ENCODE measurements around the gene FOSL2.

The FOSL2 gene

DNA sequence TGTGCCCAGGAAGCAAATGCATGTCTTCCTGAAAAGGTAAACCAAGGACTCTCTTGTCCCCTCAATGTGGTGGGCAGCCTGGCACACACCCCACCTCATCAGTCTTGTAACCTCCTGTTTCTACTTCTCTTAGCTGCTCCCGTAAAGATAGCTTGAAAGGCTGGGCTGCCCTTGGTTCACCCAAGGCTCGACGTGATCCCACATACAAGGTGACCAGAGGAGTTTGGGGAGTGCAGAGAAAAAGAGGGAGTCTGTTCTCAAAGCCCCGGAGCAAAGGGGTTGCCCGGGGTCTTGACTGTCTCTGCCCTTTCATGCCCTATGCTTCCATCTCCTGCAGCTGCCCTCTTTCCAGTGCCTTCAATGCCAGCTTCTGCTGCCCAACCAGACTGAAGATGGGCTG, 18.3 kb upstream of the FOSL2 start:
- no peak for DNase-seq (ENCODE audit: low spot score)

DNA sequence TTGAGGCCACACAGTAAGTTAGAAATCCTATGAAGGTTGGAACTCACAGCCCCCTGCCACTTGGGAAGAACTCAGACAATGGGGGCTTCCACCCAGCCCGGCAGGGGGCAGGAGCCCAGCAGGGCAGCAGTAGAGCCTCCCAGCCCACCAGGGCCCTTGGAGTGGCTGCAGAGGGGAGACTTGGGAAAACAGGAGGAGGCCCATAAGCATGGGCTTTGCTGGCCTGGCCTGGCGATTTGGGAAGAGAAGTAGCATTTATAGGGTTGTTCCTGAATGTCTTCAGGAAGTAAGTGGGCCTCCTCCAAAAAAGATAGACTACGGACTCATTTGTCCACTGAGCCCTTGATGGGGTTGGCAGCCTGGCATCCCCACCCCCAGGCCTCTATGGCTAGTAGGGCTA, 17.4 kb upstream of the FOSL2 start:
- no peak for DNase-seq (ENCODE audit: low spot score)

DNA sequence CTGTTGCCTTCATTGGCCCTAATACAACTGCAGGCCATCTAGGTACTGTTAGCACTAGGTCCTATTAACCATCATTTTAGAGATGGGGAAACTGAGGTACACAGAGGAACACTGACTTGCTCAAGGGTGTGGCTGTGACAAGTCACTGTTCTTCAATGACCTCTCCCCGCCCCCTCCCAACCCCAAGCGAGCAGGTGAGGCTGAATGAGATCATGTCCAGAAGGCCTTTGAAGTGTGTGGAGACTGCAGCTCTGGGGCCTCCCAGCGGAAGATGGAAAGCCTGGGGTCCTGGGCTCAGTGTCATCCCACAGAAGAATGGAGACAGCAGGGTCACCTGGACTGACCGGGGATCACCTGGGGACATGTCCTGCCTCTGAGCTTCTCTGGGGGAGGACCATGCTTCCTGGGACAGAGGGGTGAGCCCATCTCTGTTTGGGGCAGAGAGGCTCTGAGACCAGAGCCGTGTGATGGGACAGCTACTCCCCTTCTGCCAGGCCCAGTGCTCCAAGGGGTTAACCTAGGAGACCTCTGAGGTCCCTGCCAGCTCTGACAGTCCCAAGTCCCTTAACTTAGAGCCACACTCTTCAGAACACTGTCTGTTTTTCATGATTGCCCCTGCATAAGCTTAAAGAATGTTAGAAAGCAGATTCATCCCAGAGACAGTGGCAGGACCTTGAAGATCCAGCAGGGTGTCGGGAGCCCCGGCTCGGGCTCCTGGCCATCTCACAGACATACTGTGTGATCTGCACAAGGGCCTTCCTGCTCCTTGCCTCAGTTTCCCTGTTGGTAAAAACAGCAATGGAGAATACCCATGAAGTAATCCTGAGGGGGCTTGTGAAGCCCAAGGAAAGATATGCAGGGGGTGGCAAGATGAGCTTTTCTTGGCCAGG, 16.7 kb upstream of the FOSL2 start:
- no peak for DNase-seq (ENCODE audit: low spot score)

DNA sequence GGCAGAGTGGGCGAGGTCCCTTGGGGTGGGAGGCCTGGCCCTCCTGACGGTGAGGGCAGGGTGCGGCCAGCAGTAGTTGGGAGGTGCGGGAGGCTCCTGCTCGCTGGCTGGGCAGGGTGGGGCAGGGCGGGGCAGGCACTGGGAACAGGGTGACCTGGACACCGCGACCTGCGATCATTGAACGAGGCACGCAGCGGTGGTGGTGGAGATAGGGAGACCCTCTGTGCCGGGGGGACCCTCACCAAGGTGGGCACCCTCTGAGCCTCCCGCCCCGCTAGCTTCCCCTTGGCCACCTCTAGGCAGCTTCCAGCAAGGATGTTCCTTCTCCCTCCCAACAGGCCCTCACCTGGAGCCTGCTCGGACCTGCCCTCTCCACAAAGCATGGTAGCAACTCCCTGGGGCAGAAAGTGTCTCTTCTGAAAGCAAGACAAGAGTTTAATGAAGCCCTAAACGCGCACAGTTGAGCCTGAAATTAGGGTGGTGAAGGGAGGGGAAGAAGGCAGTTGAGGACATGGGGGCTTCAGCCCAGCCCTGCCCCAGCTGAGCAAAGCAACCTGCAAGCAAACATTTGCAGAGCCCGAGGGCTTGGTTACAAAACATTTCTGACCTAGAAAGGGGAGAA, 15.4 kb upstream of the FOSL2 start:
- DNase-seq (ENCODE audit: low spot score): no peak

DNA sequence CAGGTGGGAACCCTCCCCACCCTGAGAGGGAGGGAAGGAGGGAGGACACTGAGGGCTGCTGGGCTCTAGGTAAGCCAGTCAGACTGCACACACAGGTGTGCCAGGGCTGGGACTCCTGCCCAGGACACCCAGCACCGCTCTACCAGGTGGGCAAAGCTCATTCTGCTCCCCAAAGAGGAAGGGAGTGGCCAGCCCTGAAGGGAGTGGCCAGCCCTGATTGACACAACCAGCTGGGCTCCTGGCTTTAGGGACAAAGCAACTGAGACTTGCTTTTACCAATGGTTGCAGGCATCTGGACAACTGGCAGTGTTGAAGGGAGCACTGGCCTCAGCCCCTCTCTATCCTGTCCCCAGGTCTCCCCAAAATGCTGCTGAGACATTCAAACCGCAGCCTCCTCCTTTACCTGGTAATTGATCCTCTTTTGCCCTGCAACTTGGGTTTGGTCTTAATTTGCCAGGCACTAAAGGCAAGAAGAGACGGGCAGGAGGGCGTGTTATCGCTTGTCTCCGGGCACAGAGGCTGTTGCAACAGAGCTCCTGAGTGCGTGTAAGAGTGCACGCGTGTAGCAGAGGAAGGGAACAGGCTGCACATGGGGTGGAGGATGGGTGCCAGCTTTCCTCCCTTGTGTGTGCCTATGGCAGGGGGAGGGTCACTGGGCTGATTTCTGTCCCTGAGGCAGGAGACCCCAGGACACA, 14.5 kb upstream of the FOSL2 start:
- no peak for DNase-seq (ENCODE audit: low spot score)

DNA sequence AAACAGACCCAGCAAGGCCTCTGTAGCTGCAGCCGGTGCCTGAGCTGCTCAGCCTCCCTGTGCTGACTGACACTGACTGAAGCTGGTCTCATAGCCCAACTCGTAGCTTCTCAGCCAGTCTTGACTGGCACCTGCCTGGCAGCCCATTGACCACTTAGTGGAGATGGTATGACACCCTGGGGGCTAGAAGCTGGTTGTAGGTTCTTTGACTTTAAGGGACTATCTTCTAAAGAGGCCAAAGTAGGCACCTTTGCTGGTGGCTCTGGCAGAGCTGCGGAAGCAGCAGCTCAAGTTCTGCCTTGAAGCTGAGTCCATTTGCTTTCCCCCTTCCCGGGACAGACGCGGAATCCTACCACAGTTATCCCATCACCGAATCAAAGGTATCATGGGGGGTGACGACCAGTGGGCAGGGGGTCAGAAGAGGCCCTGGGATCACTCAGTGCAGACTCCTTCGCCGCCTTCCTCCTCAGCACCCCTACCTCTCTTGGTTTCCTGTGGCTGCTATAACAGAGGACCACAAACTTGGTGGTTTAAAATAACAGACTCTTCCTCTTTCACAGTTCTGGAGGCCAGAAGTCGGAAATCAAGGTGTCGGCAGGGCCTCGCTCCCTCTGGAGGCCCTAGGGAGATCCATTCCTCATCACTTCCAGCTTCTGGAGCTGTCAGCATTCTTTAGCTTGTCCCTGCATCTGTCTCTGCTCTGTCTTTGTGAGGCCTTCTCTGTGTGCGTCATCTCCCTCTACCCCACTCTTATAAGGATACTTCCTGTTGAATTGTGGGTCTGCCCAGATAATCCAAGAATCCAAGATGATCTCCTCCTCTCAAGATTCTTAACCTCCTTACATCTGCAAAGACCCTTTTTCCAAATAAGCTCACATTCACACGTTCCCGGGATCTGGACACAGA, 13.7 kb upstream of the FOSL2 start:
- DNase-seq (ENCODE audit: low spot score): no peak

DNA sequence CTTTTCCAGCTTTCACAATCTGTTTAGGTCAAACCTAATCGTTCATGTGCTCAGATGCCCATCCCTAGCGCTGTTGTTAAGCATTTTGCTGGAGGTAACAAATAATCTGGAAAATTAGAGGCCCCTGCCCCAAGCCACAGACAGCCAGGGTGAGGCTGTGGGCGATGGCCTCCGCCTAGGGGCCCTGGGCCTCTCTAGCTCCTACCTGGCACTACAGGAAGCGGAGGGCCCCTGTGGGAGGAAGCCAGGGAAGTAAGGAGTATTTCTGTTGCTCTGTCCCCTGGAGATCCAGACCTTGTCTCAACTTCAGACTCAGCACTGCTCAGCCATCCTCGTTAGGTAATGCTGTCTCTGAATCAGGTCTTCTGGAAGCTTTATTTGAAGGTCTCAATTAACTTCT, 12.4 kb upstream of the FOSL2 start:
- DNase-seq (ENCODE audit: low spot score): no peak

DNA sequence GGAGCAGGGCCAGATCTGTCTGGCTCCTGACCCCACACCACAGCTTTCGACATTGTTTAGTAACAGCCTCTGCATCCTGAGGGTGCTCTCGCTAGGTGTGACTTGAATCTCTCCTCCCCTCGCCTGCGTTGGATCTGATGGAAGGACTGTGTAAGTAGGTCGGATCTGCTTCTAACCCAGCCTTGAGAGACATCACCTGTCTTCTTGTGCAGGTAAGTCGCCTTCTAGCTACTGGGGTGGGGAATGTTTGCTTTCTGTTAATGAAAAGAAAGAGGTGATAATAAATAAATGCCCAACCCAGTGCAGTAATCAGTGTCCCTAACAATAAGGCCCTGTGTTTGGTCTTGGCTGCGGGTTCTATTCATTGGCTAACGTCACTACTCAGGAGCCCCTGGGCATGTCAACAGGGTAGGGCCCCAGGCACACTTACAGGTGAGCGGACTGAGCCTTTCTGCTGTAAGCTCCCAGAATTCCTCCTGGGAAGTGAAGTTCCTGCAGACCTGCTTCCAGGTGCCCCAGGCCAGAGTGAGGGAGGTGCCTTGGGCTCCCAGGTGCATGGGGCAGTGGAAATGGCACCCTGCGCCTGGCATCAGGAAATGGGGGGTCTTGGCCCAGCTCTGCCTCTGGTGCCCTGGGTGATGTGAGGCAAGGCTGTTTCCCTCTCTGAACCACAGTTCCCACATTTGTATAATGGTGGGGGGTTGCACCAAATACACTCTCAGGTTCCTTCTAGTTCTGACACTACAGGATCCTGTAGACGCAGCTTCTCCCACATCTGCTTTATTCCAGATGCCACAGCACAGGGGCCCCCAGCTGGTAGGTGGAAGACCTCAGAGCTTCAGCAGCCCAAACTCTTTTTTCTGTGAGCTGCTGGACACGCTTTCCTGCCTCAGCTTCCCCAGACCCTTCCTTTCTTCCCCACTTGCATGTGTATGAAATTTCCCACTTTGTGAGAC, 11.2 kb upstream of the FOSL2 start:
- DNase-seq (ENCODE audit: low spot score): no peak

DNA sequence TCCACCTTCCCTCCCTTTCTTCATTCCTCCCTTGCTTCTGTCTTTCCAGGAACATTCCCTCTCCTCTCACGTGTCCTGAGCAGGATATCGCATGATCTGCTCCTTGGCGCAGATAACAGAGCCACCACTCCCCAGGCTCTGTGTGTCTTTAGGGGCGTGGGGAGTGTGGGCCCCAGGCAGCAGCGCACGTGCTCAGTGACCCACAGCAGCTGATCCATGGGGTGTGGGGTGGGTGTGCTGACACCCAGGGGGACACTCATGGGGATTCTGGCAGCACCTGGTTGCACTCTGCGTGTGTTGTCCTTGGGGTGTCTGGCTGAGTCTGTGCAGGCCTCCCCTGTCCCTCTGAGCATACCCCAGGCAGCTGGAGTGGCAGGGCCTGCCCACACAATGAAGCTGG, 9.9 kb upstream of the FOSL2 start:
- DNase-seq (ENCODE audit: low spot score): peak; percentile 38

DNA sequence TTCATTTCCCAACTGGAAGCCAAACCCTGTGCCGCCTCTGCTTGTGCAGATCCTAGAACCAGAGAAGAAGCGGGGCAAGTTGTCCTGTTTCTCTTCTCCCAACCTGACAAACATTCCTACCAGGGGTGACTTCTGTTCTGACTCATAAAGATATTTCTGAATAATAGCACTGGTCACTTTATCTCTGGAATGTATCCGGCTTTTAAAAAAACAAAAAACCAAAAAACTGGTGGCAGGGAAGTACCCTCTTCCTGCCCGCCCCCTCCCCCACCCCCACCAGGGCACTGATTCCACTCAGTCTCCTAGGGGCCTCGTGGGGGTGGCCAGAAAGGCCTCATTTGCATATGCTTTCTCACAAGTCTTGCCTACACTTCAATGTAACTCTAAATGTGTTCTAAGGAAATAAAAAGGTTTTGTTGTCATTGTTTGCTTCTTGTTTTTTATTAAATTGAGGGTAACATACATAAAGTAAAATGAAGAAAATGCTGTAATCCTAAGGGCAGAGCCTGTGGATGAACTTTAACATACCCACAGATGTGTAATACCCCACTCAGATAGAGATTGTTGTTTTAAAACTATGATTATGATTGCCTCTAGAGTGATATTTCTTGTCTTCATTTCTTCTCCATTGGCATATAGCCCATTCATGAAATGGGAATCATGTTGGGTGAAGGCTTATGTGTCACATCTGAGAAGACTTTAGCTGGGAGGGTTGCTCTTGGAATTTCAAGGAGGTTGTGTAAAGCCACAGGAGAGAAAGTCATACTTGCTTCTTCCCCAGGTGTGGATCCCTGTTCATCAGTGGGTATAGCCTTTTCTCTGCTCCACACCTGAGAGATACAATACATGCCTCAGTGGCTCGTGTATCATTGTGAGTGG, 5.3 kb upstream of the FOSL2 start:
- no peak for DNase-seq (ENCODE audit: low spot score)

DNA sequence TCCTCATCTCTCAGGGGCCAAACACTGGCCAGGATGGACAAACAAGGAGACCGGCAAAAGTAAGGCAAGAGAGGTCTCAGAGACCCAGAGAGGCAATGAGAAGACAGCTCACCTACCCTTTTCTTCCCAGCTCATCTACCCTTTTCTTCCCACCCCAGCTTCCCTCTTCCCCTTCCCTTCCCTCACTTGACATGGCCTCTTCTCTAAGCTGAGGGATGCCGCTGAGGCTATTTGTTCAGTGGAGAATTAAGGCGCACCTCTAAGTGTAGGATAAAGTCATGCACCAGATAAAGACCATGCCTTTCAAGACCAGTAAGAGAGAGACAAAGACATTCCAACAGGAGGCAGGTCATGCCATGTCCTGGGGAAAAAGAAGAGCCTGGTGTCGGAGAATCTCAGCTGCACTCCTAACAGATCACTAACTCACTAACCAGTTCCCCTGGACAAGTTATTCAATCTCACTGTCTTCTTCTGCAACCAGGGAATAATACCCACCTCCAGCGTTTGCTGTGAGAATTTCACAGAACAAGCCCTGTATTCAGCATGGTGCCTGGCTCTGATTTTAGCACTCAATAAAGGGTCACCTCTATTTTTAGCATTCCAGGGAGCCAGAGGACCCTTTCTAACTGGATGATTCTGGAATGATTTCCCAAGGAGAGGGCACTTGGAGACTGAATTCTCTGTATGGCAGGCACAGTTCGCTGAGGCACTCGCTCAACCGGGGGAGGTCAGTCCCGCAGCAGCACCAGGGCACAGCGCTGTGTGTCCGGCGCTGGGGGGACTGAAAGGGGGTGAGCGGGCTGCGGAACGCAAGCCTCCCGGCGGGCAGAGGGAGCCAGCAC, 3.0 kb upstream of the FOSL2 start:
- DNase-seq (ENCODE audit: low spot score): no peak

DNA sequence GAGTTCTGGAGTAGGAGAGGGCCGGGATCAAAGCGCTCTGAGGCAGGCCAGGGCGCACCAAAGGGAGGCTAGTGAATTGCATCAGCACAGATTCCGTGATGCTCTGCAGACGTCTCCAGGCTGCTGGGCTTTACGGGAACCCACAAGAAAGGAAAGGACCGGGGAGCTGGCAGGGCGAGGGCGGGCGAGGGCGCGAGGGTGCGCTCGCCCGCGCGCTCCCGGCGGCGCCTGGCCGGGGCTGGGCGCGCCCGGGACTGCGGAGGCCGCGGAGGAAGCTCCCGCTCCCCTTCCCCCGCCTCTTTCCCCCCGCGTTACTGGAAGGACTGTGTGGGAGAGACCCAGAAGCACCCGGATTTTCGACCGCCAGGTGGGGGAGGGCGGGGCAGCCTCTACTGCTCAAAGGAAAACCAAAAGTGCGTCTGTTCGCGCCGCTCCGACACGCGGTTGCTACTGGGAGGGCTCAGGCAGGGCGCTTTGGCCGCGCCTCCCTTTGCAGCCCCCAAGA, 2.4 kb upstream of the FOSL2 start:
- DNase-seq (ENCODE audit: low spot score): peak; percentile 50

DNA sequence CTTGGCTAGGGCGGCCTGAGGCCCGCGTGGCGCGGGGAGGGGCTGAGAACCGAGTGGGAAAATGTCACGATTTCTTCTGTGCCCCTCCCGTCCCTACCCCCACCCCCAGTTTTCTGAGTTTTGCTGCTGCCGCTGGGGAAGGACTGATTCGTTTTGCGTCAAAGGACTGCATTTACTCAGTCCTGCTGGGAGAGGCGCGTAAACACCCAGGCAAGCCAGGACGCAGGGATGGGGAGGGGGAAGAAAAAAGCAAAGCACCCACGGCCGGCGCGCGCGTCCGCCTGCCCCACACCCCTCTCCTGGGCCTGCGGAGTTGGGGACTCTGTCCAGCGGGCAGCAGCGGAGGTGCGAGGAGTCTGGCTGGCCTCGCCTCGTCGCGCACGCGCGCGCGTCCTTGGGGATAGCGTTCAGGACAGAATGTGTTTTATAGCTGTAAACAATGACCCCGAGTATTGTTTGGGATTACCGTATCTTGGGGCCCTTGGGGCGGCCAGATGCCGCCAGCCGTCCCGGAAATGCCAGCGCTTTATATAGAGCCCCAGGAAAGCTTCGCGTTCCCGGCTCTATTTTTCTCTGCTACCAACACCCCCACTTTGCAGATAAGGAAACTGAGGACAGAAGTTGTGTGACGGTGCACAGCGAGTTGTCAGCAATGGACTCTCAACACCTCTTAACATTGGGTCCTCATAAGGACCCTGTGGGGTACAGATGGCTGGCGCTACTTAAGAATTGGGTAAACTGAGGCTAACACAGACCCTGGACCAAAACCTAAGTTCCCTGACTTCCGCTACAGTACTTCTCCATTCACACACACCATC, 1.7 kb upstream of the FOSL2 start:
- DNase-seq (ENCODE audit: low spot score): peak; percentile 24

DNA sequence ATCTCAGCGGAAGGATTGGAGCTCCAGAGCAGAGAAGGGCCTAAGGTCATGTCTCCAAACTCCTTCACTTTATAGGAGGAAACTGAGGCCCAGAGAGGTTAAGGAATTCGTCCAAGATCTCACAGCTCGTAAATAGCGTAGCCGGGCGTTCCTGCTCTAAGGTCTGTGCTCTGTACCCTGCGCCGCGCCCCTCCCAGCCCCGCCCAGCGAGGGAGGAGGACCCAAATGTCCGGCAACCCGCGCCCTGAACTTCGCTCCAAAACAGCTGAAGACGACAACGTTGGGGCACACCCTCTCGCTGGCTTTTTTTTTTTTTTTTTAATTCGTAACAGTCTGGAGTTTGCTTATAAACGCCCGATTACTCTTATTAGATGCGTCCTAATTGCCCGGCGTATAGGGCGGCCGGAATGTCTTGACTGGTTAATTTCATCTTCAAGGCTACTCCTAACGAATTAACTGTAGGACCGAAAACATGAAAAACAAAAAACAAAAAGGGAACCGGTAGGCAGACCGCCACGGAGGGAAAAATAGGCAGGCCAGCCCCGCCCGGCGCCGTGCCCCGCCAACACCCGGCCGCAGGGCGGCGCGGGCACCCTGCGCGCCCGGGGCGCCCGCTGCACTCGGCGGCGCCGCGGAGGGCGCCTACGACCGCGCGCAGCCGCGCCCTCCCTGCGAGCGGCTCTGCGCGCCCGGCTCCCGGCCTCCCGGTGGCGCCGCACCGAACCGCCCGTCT, 928 bp upstream of the FOSL2 start:
- DNase-seq (ENCODE audit: low spot score): no peak

DNA sequence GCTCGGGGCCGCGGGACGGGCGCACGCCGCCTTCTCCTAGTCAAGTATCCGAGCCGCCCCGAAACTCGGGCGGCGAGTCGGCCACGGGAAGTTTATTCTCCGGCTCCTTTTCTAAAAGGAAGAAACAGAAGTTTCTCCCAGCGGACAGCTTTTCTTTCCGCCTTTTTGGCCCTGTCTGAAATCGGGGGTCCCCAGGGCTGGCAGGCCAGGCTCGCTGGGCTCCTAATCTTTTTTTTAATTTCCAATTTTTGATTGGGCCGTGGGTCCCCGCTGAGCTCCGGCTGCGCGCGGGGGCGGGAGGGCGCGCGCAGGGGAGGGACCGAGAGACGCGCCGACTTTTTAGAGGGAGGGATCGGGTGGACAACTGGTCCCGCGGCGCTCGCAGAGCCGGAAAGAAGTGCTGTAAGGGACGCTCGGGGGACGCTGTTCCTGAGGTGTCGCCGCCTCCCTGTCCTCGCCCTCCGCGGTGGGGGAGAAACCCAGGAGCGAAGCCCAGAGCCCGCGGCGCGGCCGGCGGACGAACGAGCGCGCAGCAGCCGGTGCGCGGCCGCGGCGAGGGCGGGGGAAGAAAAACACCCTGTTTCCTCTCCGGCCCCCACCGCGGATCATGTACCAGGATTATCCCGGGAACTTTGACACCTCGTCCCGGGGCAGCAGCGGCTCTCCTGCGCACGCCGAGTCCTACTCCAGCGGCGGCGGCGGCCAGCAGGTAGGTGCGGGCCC, 617 bp downstream of the FOSL2 start:
- DNase-seq (ENCODE audit: low spot score): peak; percentile 31

DNA sequence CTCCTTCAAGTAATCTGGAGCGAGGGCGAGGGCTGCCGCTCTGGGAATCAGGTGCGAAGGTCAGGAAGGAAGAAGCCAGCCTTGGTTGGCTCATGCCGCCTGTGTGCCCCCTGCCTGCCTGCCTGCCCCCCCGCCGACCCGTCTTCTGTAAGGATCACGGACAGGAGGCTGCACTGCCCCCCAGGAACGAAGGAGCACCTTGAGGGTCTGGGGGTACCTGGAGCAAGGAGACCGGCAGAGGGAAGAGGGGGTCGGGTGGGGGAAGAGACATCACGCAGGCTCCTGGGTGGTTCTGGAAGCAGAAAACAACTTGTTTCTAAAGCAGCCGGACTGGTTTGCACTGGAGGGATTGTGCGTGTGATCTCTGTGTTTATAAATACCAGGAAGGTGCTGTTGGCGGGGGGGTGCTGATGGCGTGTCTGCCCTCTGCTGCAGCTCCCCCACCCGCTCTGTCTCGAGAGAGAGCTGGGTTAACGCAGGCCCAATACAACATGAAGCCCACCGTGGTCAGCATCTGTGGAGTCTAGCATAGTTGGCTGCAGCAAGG, 1.7 kb downstream of the FOSL2 start:
- no peak for DNase-seq (ENCODE audit: low spot score)
